OCI-LY3 (cell line): ENCODE data around the gene SLC25A41.

Experiments used
- H2AFZ ChIP-seq: fragments of 200-600, 300-600 bp; shearing (Covaris generic); 2 replicates; pipeline ENCODE4 v1.6.0; 2014; ENCODE audit warnings: antibody characterized with exemption, low read depth, low read length
- H3K27ac ChIP-seq: fragments of 200-600, 300-600 bp; sonication (generic); 2 replicates; pipeline ENCODE4 v1.5.1; 2014; ENCODE audit warnings: mild to moderate bottlenecking, low read length, moderate library complexity, mixed read lengths
- H3K27me3 ChIP-seq: fragments of 200-600, 300-600 bp; sonication (generic); 2 replicates; pipeline ENCODE4 v1.6.1; 2014; ENCODE audit warnings: low read depth, low read length, mixed read lengths
- H3K36me3 ChIP-seq: fragments of 200-600, 300-600 bp; sonication (generic); replicated peaks from 2 replicates; pipeline ENCODE3; 2014; ENCODE audit warnings: low read depth, low read length, mixed read lengths
- H3K4me1 ChIP-seq: fragments of 300-600, 200-600 bp; sonication (generic); 2 replicates; pipeline ENCODE4 v1.6.1; 2014; ENCODE audit warnings: low read length, mixed read lengths
- H3K4me2 ChIP-seq: fragments of 200-600, 300-600 bp; sonication (generic); 2 replicates; pipeline ENCODE4 v1.6.1; 2014; ENCODE audit warnings: low read length, mixed read lengths
- H3K4me3 ChIP-seq: fragments of 300-600, 200-600 bp; sonication (generic); 2 replicates; pipeline ENCODE4 v1.5.1; 2014; ENCODE audit warnings: antibody characterized with exemption, mild to moderate bottlenecking, low read length, moderate library complexity
- H3K79me2 ChIP-seq: fragments of 300-600, 200-600 bp; shearing (Covaris generic); 2 replicates; pipeline ENCODE4 v1.6.1; 2014; ENCODE audit warnings: mild to moderate bottlenecking, low read length, mixed read lengths
- H3K9ac ChIP-seq: fragments of 300-600, 200-600 bp; shearing (Covaris generic); 2 replicates; pipeline ENCODE4 v1.6.0; 2014; ENCODE audit warnings: mild to moderate bottlenecking, low read length, moderate library complexity
- H3K9me3 ChIP-seq: fragments of 200-600, 300-600 bp; shearing (Covaris generic); 2 replicates; pipeline ENCODE4 v1.6.1; 2014; ENCODE audit warnings: low read length, mixed read lengths; ENCODE audit not compliant: insufficient read depth
- H4K20me1 ChIP-seq: fragments of 200-600, 300-600 bp; sonication (generic); 2 replicates; pipeline ENCODE4 v1.6.1; 2016; ENCODE audit warnings: low read length, mixed read lengths; ENCODE audit not compliant: insufficient read depth
- EZH2phosphoT487 ChIP-seq: fragments of 200-600 bp; shearing (Covaris generic); IDR thresholded peaks from 2 replicates; pipeline ENCODE4 v1.6.1; 2018; ENCODE audit warnings: antibody characterized with exemption, mixed run types, low read depth
- TF ChIP-seq, protein P1 (sequence below): fragments of 200-600, 300-600 bp; sonication (generic); IDR thresholded peaks from 2 replicates; pipeline ENCODE4 v1.5.1; 2014; ENCODE audit warnings: antibody characterized with exemption, low read length, low read depth

The SLC25A41 gene

GRCh38 chr19:6381030-6381750, 52.4 kb downstream of the SLC25A41 start:
- H3K4me1 ChIP-seq, result no peaks in the 10 kb centered on the region
- no peaks in the 10 kb centered on the region for H3K79me2 ChIP-seq
- H3K27me3 ChIP-seq, result no peaks in the 10 kb centered on the region
- H3K4me3 ChIP-seq, result no peak overlapping the region
- H3K4me2 ChIP-seq, result no peak overlapping the region
- peaks cover 52% of the 10 kb centered on the region for H3K36me3 ChIP-seq
- no peaks in the 10 kb centered on the region for H4K20me1 ChIP-seq
- peaks cover 7% of the 10 kb centered on the region; the same call in 1 of the 2 replicates for H3K9me3 ChIP-seq
- TF ChIP-seq, protein P1, sequence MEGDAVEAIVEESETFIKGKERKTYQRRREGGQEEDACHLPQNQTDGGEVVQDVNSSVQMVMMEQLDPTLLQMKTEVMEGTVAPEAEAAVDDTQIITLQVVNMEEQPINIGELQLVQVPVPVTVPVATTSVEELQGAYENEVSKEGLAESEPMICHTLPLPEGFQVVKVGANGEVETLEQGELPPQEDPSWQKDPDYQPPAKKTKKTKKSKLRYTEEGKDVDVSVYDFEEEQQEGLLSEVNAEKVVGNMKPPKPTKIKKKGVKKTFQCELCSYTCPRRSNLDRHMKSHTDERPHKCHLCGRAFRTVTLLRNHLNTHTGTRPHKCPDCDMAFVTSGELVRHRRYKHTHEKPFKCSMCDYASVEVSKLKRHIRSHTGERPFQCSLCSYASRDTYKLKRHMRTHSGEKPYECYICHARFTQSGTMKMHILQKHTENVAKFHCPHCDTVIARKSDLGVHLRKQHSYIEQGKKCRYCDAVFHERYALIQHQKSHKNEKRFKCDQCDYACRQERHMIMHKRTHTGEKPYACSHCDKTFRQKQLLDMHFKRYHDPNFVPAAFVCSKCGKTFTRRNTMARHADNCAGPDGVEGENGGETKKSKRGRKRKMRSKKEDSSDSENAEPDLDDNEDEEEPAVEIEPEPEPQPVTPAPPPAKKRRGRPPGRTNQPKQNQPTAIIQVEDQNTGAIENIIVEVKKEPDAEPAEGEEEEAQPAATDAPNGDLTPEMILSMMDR, result no peak
- TF ChIP-seq EZH2phosphoT487, result no peak
- H2AFZ ChIP-seq, result no peak overlapping the region
- H3K27ac ChIP-seq, result no peak overlapping the region
- H3K9ac ChIP-seq, result no peak overlapping the region

DNA sequence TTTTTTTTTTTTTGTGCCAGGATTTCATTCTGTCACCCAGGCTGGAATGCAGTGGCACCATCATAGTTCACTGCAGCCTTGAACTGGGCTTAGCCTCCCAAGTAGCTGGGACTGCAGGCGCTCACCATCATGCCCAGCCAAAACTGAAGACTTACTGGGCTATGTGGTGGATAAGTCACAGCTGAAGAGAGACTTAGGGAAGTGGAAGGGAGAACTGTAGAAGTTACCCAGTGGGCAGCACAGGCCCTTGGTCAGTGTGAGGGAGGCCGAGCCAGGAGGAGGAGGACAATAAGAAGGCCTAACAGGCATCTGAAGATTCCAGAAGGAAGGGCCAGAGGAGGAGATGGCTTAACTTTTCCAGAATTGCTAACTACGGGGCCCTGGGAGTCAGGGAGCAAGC, 53.8 kb downstream of the SLC25A41 start:
- Histone ChIP-seq H3K4me2 (no peak overlapping the region), H3K36me3 (peaks cover 50% of the 10 kb centered on the region), H3K9ac (no peak overlapping the region), H3K9me3 (peaks cover 7% of the 10 kb centered on the region; the same call in 1 of the 2 replicates), H3K79me2 (no peaks in the 10 kb centered on the region), H2AFZ (no peak overlapping the region), H4K20me1 (no peaks in the 10 kb centered on the region), H3K4me1 (no peaks in the 10 kb centered on the region), H3K4me3 (no peak overlapping the region), H3K27ac (no peak overlapping the region), H3K27me3 (no peaks in the 10 kb centered on the region)
- TF ChIP-seq EZH2phosphoT487, result no peak
- TF ChIP-seq, protein P1, result no peak

- H3K4me1 ChIP-seq, result peaks cover 6% of the 10 kb centered on the region
- peaks cover 7% of the 10 kb centered on the region; the same call in 1 of the 2 replicates for H3K9me3 ChIP-seq
- no peak overlapping the region for H2AFZ ChIP-seq
- no peak overlapping the region for H3K4me2 ChIP-seq
- H3K36me3 ChIP-seq, result peaks cover 46% of the 10 kb centered on the region
- no peak overlapping the region for H3K4me3 ChIP-seq
- no peak overlapping the region for H3K9ac ChIP-seq
- no peak overlapping the region for H3K27ac ChIP-seq
- H3K79me2 ChIP-seq, result no peaks in the 10 kb centered on the region
- no peaks in the 10 kb centered on the region for H3K27me3 ChIP-seq
- no peaks in the 10 kb centered on the region for H4K20me1 ChIP-seq
- TF ChIP-seq, protein P1, result no peak
- no peak for TF ChIP-seq EZH2phosphoT487
Observed at GRCh38 chr19:6378486-6378885, 55.1 kb downstream of the SLC25A41 start.

- no peaks in the 10 kb centered on the region for H3K27me3 ChIP-seq
- H3K36me3 ChIP-seq, result peaks cover 41% of the 10 kb centered on the region
- H4K20me1 ChIP-seq, result no peaks in the 10 kb centered on the region
- no peak overlapping the region for H3K9ac ChIP-seq
- no peak overlapping the region for H3K4me2 ChIP-seq
- no peak overlapping the region for H3K27ac ChIP-seq
- H3K79me2 ChIP-seq, result no peaks in the 10 kb centered on the region
- H3K4me1 ChIP-seq, result peaks cover 6% of the 10 kb centered on the region
- no peak overlapping the region for H3K4me3 ChIP-seq
- TF ChIP-seq, protein P1, result no peak
- no peak for TF ChIP-seq EZH2phosphoT487
- H2AFZ ChIP-seq, result no peak overlapping the region
- peaks cover 7% of the 10 kb centered on the region; the same call in 1 of the 2 replicates for H3K9me3 ChIP-seq
Observed at GRCh38 chr19:6378041-6378440, 55.5 kb downstream of the SLC25A41 start.
